GM12874 (cell line): ENCODE data around the gene RGS7.

Source experiments
- TF ChIP-seq, protein P1 (sequence below): IDR thresholded peaks from 2 replicates; pipeline ENCODE4 v1.5.1; 2011; ENCODE audit warnings: low read depth, mild to moderate bottlenecking, control low read depth, low read length, moderate library complexity; ENCODE audit not compliant: insufficient read depth

The RGS7 gene

DNA sequence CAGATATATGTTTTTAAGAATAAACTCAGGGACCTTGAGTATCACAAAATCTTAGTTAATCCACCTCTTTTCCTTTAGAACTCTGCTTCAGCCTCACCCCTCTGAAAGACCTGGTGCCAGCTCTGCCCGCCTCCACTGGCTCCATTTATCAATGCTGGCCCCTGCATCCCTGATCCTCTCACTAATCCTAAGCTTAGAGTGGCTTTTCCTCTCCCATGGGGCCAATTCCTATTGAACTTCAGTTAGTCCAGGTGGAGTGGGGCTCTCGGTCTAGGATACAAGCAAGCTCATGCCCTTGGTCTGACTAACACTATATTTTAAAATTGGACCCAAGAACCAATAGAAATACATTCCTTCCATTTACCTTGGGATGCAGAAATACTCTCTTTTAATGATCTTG lies 87.0 kb downstream of the RGS7 start:
- TF ChIP-seq, protein P1, sequence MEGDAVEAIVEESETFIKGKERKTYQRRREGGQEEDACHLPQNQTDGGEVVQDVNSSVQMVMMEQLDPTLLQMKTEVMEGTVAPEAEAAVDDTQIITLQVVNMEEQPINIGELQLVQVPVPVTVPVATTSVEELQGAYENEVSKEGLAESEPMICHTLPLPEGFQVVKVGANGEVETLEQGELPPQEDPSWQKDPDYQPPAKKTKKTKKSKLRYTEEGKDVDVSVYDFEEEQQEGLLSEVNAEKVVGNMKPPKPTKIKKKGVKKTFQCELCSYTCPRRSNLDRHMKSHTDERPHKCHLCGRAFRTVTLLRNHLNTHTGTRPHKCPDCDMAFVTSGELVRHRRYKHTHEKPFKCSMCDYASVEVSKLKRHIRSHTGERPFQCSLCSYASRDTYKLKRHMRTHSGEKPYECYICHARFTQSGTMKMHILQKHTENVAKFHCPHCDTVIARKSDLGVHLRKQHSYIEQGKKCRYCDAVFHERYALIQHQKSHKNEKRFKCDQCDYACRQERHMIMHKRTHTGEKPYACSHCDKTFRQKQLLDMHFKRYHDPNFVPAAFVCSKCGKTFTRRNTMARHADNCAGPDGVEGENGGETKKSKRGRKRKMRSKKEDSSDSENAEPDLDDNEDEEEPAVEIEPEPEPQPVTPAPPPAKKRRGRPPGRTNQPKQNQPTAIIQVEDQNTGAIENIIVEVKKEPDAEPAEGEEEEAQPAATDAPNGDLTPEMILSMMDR, result no peak

DNA sequence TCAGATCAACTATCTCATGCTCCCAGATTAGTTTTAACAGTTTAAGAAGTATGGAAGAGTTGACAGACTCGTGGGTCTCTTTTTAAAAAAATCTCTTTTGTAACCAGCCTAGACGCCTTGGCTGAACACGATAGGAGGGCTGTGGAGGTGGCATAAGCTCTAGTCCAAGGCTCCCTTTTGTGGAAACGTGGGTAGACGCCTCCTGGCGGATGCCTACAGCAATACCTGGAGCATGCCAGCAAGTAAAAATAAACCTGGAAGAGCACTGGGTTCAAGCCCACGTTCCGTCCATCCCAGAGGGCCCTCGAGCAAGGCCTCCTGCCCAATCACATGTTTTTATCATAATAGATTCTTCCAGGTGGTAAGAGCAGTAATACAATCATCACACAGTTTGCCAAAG lies 87.9 kb downstream of the RGS7 start:
- TF ChIP-seq, protein P1, result peak; percentile 48

DNA sequence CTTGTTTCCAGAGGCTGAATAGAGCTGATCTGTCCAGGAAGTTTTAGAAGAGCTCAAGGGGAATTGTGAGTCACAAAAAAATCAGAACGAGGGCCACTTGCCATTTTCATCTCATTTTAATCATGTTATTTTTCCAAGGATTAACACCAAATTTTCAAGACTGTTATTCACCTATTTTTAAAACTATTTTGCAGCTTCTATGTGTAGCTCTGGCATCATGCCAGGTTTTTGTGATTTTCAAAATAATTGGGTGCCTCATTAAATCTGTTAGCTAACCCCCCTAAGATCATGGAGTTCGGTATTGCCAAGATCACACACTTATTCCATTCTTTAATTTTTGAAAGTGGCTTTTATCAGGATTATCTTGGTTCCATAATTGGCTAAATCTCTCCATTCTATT lies 90.9 kb downstream of the RGS7 start:
- TF ChIP-seq, protein P1, result no peak

DNA sequence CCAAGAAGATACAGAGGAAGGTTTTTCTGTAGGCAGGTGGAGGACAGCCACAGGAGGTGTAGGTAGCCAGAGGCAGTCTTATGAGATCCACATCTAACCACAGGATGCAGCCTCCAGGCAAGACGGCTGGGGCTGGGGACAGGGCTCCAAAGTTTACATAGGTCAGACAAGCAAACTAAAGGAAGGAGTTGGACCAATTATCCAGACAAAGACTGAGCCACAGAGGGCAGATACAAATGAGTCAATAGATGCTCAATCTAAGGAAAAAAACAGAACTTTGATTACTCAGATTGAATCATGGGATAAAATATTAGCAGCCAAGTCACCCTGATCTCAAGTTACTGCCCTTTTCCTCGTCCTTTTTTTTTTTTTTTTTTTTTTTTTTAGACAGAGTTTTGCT lies 91.6 kb downstream of the RGS7 start:
- TF ChIP-seq, protein P1, result no peak

DNA sequence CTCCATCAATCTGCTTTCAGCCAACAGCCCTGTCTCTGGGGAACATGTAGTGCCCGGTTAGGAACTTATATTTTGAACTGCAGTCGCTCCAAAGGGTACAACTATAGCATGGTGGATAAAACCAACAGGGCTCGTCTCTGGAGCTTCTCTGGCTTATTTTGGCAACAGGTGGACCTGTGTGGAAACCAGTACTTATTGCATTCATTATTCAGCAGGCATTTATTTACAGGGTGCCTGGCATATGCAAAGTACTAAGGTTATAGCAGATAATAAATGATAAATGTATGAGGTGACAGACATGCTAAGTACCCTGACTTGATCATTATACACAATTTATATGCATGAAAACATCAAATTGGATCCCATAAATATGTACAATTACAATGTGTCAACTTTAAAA lies 93.7 kb downstream of the RGS7 start:
- TF ChIP-seq, protein P1, result no peak

DNA sequence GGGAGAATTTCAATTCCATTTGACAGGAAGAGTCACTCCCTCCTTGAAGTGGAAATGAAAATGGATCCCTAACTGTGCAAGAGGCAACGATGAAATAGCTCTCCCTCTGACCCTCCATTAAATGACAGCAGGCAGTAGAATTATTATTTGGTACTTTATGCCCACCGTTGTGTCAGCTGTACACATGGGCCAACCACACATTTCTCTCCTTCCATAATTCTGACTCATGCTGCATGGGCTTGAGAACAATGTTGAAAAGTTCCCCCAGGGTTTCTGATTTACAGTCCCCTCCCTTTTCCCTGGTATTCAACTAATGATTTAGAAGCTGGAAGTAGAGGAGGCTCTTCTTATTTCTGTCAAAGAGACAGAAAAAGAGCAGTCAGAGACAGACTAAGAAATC lies 103.5 kb downstream of the RGS7 start:
- TF ChIP-seq, protein P1, result no peak

DNA sequence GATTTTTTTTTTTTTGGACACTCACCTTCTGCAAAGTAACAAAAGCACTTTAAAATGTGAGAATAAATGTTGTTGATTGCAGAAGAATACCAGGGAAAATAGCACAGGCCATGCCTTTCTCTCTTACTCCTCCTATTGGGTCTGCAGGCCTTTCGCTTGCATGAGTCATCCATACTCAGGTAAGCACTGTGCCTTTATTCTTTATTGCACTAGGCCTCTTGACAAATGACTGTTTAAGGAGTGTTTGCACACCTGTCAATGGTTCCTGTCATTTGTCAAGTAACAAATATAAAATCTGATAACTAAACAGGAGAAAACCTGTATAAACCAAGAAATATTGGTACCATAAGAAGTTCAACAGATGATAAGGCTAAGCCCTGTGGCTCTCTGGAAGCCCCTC lies 106.5 kb downstream of the RGS7 start:
- TF ChIP-seq, protein P1, result no peak

DNA sequence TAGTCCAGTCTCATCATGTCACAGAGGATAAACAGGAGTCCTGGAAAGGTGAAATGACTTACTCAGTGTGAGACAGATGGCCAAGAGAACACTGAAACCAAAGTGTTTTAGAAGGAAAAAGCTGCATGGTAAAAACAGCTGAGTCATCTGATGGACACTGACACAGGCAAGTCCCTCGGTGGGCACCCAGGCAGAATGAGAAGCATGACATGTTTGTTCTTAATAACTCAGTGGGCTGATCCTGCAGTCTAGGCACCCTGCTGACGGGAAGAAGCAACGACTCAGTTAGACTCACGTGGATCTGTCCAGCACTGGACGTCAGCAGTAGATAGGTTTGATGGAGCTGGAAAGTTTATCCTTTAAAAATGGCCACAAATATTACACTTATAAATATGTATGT lies 116.9 kb downstream of the RGS7 start:
- TF ChIP-seq, protein P1, result no peak
